COLO829 (cell line): ENCODE measurements around the gene CYP27A1.

Source experiments
- DNase-seq: peaks from one replicate; pipeline ENCODE4 v3.0.0; 2012; ENCODE audit warnings: low spot score

CYP27A1 gene

GRCh38 chr2:218812096-218812815 lies 30.3 kb downstream of the CYP27A1 start:
- no peak for DNase-seq

GRCh38 chr2:218812861-218813260 lies 30.9 kb downstream of the CYP27A1 start:
- no peak for DNase-seq

GRCh38 chr2:218813771-218814460 lies 32.0 kb downstream of the CYP27A1 start:
- DNase-seq, result no peak

- DNase-seq, result no peak
These were observed 32.7 kb downstream of the CYP27A1 start for GRCh38 chr2:218814540-218815243.

- no peak for DNase-seq
These were observed 33.3 kb downstream of the CYP27A1 start for GRCh38 chr2:218815244-218815637.

GRCh38 chr2:218815649-218816048 lies 33.7 kb downstream of the CYP27A1 start:
- DNase-seq, result no peak

- DNase-seq, result no peak
These were observed 34.6 kb downstream of the CYP27A1 start for GRCh38 chr2:218816561-218817011.

- no peak for DNase-seq
These were observed 37.1 kb downstream of the CYP27A1 start for GRCh38 chr2:218819093-218819492.

- no peak for DNase-seq
These were observed 38.9 kb downstream of the CYP27A1 start for GRCh38 chr2:218820746-218821369.

- DNase-seq, result no peak
These were observed 39.8 kb downstream of the CYP27A1 start for GRCh38 chr2:218821605-218822211.

- no peak for DNase-seq
These were observed 40.7 kb downstream of the CYP27A1 start for GRCh38 chr2:218822622-218823021.

GRCh38 chr2:218823196-218823855 lies 41.4 kb downstream of the CYP27A1 start:
- DNase-seq, result no peak

GRCh38 chr2:218824004-218824403 lies 42.1 kb downstream of the CYP27A1 start:
- no peak for DNase-seq

- no peak for DNase-seq
These were observed 44.8 kb downstream of the CYP27A1 start for GRCh38 chr2:218826791-218827190.

- no peak for DNase-seq
These were observed 45.9 kb downstream of the CYP27A1 start for GRCh38 chr2:218827701-218828476.

GRCh38 chr2:218828477-218828778 lies 46.5 kb downstream of the CYP27A1 start:
- no peak for DNase-seq

- no peak for DNase-seq
These were observed 48.0 kb downstream of the CYP27A1 start for GRCh38 chr2:218829868-218830451.

GRCh38 chr2:218830526-218831306 lies 48.8 kb downstream of the CYP27A1 start:
- no peak for DNase-seq

- no peak for DNase-seq
These were observed 49.5 kb downstream of the CYP27A1 start, which contains the start of gene PRKAG3 for GRCh38 chr2:218831378-218831990. Gene PRKAG3 (minus strand): TSS chr2:218831803.
